Astrocyte (in vitro differentiated cells and primary cell): Measurements from ENCODE around the gene NSRP1.
A peak's percentile ranks its signal among the peaks of the same experiment; 100 is the strongest.

Experiments
- EZH2 ChIP-seq: IDR thresholded peaks from 2 replicates; pipeline ENCODE4 v1.6.1; 2012; ENCODE audit warnings: mild to moderate bottlenecking, low read length, inconsistent platforms; ENCODE audit not compliant: insufficient read depth
- TF ChIP-seq, protein P1 (sequence below): IDR thresholded peaks from 2 replicates; pipeline ENCODE4 v1.5.1; 2011; ENCODE audit warnings: low read depth, mild to moderate bottlenecking, inconsistent platforms, low read length, moderate library complexity; ENCODE audit not compliant: insufficient read depth

DNA sequence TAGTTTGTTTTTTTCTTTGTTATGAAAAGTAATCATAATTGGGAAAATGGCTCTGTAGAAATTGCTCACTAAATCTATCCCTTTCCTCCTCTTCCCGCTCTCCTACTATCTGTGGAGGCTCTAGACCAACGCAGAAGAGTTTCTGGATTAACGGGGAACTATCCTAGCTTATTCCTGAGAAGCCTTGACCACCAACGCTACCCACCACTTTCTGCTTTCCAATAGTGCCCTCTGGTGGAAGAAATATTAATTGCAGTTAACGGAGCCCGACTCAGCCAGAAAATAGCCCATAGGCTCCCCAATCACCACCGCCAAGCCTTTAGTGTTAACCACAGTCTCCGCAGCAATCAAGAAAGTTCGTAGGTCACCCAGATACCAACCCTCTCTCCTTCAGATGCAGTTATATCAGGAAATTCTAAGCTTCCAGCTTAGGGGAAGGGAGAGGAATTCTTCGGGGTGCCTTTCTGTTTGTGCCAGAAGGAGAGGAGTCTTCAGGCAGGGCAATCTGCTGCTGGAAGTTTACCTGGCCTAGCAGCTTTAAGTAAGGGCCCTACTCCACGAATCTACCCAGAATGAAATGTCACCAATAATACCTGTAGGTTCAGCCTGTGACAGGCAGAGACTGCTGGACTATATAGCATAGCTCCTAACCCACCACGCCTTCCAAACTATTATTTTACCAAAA, 23.0 kb upstream of the NSRP1 start:
- TF ChIP-seq EZH2, result no peak
- TF ChIP-seq, protein P1, sequence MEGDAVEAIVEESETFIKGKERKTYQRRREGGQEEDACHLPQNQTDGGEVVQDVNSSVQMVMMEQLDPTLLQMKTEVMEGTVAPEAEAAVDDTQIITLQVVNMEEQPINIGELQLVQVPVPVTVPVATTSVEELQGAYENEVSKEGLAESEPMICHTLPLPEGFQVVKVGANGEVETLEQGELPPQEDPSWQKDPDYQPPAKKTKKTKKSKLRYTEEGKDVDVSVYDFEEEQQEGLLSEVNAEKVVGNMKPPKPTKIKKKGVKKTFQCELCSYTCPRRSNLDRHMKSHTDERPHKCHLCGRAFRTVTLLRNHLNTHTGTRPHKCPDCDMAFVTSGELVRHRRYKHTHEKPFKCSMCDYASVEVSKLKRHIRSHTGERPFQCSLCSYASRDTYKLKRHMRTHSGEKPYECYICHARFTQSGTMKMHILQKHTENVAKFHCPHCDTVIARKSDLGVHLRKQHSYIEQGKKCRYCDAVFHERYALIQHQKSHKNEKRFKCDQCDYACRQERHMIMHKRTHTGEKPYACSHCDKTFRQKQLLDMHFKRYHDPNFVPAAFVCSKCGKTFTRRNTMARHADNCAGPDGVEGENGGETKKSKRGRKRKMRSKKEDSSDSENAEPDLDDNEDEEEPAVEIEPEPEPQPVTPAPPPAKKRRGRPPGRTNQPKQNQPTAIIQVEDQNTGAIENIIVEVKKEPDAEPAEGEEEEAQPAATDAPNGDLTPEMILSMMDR, result peak; percentile 82
